HG02623 (cell line): Measurements from ENCODE around the gene ADAMTS5.

ENCODE experiments used
- ATAC-seq: cut with Tn5 transposase; IDR thresholded peaks from one replicate; pipeline ENCODE4 v1.9.1; 2021; ENCODE audit warnings: moderate library complexity; ENCODE audit not compliant: unreplicated experiment

The ADAMTS5 gene

GRCh38 chr21:26949830-26950229, 17.1 kb downstream of the ADAMTS5 start:
- no peak for ATAC-seq

- no peak for ATAC-seq
Observed at GRCh38 chr21:26948194-26948593, 18.7 kb downstream of the ADAMTS5 start.

- no peak for ATAC-seq
Observed at GRCh38 chr21:26946744-26947446, 20.0 kb downstream of the ADAMTS5 start.

DNA sequence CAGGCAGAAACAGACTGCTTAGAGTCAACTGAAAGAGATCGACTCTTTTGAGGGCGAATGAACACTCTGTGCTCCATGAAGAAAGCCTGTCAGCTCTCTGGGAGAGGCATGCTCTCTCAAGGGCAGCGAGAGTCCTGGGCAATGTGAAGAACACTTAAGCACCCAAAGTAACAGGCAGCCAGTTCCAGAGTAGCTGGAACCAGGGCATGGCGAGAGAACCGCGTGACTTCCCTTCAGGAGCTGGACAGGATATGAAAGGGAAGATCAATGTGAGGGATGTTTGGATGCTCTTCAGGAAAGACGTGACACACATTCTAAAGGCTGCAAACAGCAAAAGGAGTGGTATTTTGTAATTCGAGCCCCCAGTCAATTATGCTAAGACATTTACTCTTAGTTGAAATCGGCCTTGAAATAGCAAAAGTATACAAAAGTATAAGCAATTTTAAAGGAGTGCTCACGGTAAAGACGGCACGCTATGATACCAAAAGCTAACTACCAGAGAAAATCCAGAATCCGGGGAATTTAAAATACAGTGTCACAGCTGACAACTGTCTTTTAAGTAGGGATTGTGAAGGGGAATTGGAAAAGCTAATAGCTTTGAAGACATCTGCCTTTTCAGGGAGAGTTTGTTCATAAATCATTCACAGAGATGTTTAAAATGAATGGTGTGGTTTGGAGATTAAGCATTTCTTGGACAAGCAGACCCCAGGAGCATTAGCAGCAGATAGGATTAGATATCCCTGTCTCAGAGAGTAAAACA, 20.8 kb downstream of the ADAMTS5 start:
- ATAC-seq: no peak

DNA sequence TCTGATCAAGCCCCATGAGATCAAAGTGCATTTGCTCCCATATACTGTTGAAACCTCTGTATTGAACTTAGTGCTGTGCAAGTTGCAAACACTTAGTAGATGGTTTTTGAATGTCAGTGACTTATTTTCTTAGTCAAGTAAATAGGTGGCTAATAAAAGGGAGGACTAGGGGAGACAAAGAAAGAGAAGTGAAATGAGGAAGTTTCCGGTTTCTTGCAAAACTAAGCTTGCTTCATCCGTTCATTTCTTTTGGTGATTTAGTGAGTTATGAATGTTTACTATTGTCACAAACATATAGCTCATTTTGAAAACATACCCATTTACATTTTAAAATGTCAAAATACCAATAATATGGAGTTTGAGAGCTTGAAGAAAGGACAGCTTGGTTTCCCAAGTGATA, 23.0 kb downstream of the ADAMTS5 start:
- no peak for ATAC-seq

DNA sequence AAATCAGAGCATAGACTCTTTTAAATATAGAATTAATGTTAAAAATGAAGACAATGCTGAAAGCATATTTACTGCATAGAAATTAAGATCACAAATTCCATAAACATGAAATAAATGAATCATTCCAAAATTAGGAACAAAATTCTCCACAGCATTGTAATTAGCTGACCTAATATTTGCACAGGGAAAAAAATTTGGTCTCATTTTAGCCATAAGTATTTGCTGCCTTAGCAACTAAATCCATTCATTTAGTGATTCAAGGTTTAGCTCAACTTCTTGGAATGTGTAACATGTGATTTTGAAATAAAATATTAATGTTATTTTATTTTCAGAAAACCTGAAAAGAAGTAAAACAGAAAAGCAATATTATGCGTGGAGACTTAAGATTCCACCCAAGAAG, 25.5 kb downstream of the ADAMTS5 start:
- no peak for ATAC-seq

DNA sequence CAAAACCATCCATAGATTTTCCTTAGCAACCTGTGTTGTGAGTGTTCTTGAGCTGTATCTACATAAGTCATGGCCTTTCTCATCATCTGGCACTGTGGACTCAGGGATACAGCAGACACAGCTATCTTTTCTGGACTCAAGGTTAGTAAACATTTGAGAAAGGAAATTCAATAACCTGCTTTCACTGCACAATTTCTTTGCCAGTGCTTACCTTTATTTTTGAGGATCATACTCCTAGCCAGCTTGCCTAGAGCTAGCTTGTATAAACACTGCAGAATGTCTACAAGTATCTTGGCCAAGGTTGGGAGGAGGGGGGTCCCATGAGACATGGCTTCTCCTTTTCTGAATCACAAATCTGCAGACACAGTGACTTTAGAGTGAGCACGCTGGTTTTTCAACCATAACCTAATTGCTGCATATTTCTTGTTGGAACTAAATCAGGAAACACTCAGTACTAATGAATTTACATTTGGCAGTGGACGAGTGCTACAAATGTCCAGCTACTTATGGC, 27.2 kb downstream of the ADAMTS5 start:
- no peak for ATAC-seq

DNA sequence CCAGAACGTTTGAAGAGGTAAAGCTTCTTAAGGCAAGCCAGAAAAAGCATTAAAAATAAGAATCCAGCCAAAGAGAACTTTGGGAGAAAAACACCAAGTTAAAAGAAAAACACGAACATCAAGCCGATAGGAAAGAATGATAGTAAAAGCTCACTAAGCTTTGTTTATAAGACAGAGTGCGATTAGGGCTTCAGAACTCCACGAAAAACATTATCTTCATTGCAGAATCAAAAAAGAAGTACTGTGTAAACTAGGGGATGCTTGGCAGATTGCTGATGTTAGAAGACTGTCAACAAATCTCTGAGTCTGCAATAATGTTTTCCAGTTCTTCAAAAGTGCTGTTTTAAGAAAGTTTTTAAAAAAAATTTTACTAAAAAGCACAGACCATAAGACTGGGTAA, 30.2 kb downstream of the ADAMTS5 start:
- ATAC-seq: no peak

DNA sequence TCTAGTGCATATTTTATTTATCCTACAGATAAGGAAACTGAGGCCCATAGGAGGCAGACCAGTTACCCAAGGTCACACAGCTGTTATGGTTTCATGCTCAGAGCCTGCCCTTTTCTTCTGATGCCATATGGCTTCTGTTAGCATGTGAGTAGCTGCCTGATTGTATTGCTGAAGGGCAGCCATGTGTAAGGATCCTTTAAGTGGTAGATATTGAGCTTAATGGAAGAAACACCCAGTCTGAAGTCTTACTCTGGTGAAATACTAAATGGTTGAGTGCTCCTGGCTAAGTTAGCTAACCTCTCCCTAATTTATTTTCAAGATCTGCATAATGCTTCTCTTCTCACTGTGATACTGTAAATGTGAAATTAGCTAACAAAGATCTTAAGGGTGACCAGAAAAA, 30.9 kb downstream of the ADAMTS5 start:
- ATAC-seq: no peak

- no peak for ATAC-seq
Observed at GRCh38 chr21:26934383-26934782, 32.5 kb downstream of the ADAMTS5 start.

- ATAC-seq: no peak
Observed at GRCh38 chr21:26933448-26933847, 33.4 kb downstream of the ADAMTS5 start.

DNA sequence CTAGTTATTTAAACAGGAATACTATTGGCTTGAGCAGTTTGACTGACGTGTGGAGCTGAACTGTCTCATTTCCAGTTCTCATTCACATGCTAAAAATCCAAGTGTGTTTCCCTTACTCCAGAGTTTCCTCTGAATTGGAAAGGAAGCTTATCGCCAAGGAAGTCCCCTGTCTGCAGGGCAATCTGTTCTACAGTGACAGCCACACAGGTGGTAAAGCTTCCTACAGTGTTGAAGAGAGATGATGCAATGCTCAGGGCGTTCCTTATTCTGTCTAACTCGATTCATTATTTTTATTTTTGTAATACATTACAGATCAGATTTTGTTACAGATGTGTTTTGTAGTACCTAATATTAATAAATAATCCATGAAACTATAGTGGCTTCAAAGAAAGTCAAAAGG, 41.3 kb downstream of the ADAMTS5 start:
- no peak for ATAC-seq

DNA sequence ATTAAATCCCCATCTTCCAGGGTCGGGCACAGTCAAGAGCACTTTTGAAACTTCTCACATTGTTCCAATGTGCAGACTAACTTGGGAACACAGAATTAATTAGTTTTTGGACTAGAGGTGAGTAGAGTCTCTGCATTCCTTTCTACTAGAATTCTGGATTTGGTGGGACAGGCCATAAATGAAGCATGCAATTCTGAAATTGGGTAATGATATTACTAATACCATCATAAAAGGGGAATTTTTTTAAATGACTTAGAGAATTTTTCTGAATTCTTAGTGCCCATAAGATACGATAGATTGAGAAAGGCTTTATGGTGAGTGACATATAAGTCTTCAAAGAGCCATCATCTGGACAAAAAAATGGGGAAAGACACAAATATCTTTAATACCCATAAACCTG, 41.8 kb downstream of the ADAMTS5 start:
- no peak for ATAC-seq

GRCh38 chr21:26923986-26924385, 42.9 kb downstream of the ADAMTS5 start:
- no peak for ATAC-seq

GRCh38 chr21:26920055-26920454, 46.8 kb downstream of the ADAMTS5 start:
- ATAC-seq: no peak

GRCh38 chr21:26918323-26919079, 48.4 kb downstream of the ADAMTS5 start:
- no peak for ATAC-seq

GRCh38 chr21:26916799-26917198, 50.1 kb downstream of the ADAMTS5 start:
- no peak for ATAC-seq

GRCh38 chr21:26914557-26914956, 52.3 kb downstream of the ADAMTS5 start:
- no peak for ATAC-seq

DNA sequence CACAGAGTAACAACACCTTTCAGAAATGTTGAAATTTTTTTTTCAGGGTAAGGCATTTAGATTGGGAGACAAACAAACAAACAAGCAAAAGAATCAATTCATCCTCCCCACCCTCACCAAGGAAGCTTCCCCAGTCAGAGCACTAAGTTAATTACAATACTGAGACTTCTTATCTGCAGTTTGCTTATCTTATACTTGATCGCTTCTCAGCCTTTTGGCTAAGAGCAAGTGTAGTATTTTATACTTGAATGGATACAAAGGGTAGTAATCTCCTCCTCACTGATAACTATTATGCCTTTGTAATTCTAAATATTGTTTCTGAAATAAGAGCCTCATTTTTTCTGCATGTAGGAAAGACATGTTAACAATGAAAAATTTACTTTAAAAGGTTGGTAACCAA, 54.4 kb downstream of the ADAMTS5 start:
- ATAC-seq: no peak

DNA sequence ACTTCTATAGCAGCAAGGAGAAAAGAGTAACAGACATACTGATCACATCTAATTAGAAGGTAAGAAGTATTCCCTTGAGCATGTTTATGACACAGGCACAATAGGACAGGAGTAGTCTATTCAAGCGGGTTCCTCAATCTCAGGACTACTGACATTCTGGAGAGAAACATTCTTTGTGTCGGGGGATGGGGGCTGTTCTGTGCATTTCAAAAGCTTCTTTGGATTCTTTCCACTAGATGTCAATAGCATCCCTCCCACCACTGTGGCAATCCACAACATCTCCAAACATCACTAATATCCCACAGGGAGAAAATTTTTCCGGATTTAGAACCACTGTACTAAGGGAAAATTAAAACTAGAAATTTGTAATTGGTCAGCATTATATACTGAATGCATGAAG, 56.9 kb downstream of the ADAMTS5 start:
- no peak for ATAC-seq

GRCh38 chr21:26900980-26901379, 65.9 kb downstream of the ADAMTS5 start:
- ATAC-seq: no peak

GRCh38 chr21:26892151-26892550, 74.7 kb downstream of the ADAMTS5 start:
- ATAC-seq: no peak
